ENCODE measurements around the gene RACK1.

The RACK1 gene

GRCh38 chr5:181190711-181191525 lies 52.8 kb downstream of the RACK1 start:
- Histone ChIP-seq H3K4me2 (ENCODE audit: low read depth, low read length, poor library complexity, severe bottlenecking) (peak overlapping the region; percentile 89), H3K4me3 (ENCODE audit: insufficient read depth, low read length, poor library complexity, severe bottlenecking) (peak overlapping the region; percentile 73), H3K36me3 (ENCODE audit: low read length) (no peaks in the 10 kb centered on the region), H3K9me2 (replicated peaks; ENCODE audit: insufficient read depth, low read length) (no peaks in the 10 kb centered on the region), H3K27me3 (ENCODE audit: low read length) (no peaks in the 10 kb centered on the region), H3K27ac (ENCODE audit: low read depth, low read length) (peak overlapping the region; percentile 75), H2AFZ (ENCODE audit: low read depth, low read length, severe bottlenecking) (peak overlapping the region; percentile 97), H3K79me2 (ENCODE audit: insufficient read depth, low read length) (no peaks in the 10 kb centered on the region), H3K9me3 (ENCODE audit: insufficient read depth, low read length) (no peaks in the 10 kb centered on the region), H3F3A (ENCODE audit: insufficient read depth) (peaks cover 38% of the 10 kb centered on the region), H4K20me1 (ENCODE audit: low read depth, low read length) (no peaks in the 10 kb centered on the region), H3K9ac (ENCODE audit: low read length) (peak overlapping the region; percentile 78)
- TF ChIP-seq CTCF (IDR thresholded peaks at IDR 0.05; ENCODE audit: insufficient read depth, low read length, poor library complexity, severe bottlenecking) (peak; percentile 63), EZH2phosphoT487 (conservative IDR thresholded peaks at IDR 0.05; ENCODE audit: low read length) (no peak)

- TF ChIP-seq EZH2phosphoT487 (conservative IDR thresholded peaks at IDR 0.05; ENCODE audit: low read length) (no peak), CTCF (IDR thresholded peaks at IDR 0.05; ENCODE audit: insufficient read depth, low read length, poor library complexity, severe bottlenecking) (no peak)
- Histone ChIP-seq H2AFZ (ENCODE audit: low read depth, low read length, severe bottlenecking) (peak overlapping the region; percentile 97), H3K4me2 (ENCODE audit: low read depth, low read length, poor library complexity, severe bottlenecking) (peak overlapping the region; percentile 89), H4K20me1 (ENCODE audit: low read depth, low read length) (no peaks in the 10 kb centered on the region), H3K36me3 (ENCODE audit: low read length) (no peaks in the 10 kb centered on the region), H3K9me3 (ENCODE audit: insufficient read depth, low read length) (no peaks in the 10 kb centered on the region), H3K79me2 (ENCODE audit: insufficient read depth, low read length) (no peaks in the 10 kb centered on the region), H3K27ac (ENCODE audit: low read depth, low read length) (peak overlapping the region; percentile 75), H3K9ac (ENCODE audit: low read length) (peak overlapping the region; percentile 78), H3F3A (ENCODE audit: insufficient read depth) (peaks cover 39% of the 10 kb centered on the region), H3K4me3 (ENCODE audit: insufficient read depth, low read length, poor library complexity, severe bottlenecking) (peak overlapping the region; percentile 73), H3K9me2 (replicated peaks; ENCODE audit: insufficient read depth, low read length) (no peaks in the 10 kb centered on the region), H3K27me3 (ENCODE audit: low read length) (no peaks in the 10 kb centered on the region)
Measured at GRCh38 chr5:181189962-181190710, 53.6 kb downstream of the RACK1 start.

- Histone ChIP-seq H3K79me2 (ENCODE audit: insufficient read depth, low read length) (no peaks in the 10 kb centered on the region), H3K27ac (ENCODE audit: low read depth, low read length) (peak overlapping the region; percentile 75), H3K9ac (ENCODE audit: low read length) (peak overlapping the region; percentile 78), H3K9me2 (replicated peaks; ENCODE audit: insufficient read depth, low read length) (no peaks in the 10 kb centered on the region), H3K4me3 (ENCODE audit: insufficient read depth, low read length, poor library complexity, severe bottlenecking) (peak overlapping the region; percentile 73), H3K9me3 (ENCODE audit: insufficient read depth, low read length) (no peaks in the 10 kb centered on the region), H4K20me1 (ENCODE audit: low read depth, low read length) (no peaks in the 10 kb centered on the region), H3F3A (ENCODE audit: insufficient read depth) (peaks cover 44% of the 10 kb centered on the region), H3K36me3 (ENCODE audit: low read length) (no peaks in the 10 kb centered on the region), H2AFZ (ENCODE audit: low read depth, low read length, severe bottlenecking) (peak overlapping the region; percentile 97), H3K27me3 (ENCODE audit: low read length) (no peaks in the 10 kb centered on the region), H3K4me2 (ENCODE audit: low read depth, low read length, poor library complexity, severe bottlenecking) (peak overlapping the region; percentile 89)
- TF ChIP-seq CTCF (IDR thresholded peaks at IDR 0.05; ENCODE audit: insufficient read depth, low read length, poor library complexity, severe bottlenecking) (no peak), EZH2phosphoT487 (conservative IDR thresholded peaks at IDR 0.05; ENCODE audit: low read length) (no peak)
Measured at GRCh38 chr5:181189363-181189961, 54.2 kb downstream of the RACK1 start.
